Astrocyte of the spinal cord (primary cell): Measurements from ENCODE around the gene CASK.

Experiments used
- DNase-seq: peaks from one replicate; pipeline ENCODE4 v3.0.0; 2011; ENCODE audit warnings: low read depth, low spot score
- H3K4me3 ChIP-seq: 2 replicates; pipeline ENCODE4 v1.5.1; 2011; ENCODE audit warnings: low read depth, mild to moderate bottlenecking, low read length, moderate library complexity
- in situ Hi-C: cut with HindIII; loops from 2 replicates; pipeline ENCODE4 v1.10.0; 2017; ENCODE audit warnings: low sequenced_read_pairs
- TF ChIP-seq, protein P1 (sequence below): IDR thresholded peaks from 2 replicates; pipeline ENCODE4 v1.5.1; 2012; ENCODE audit warnings: low read depth, mild to moderate bottlenecking, low read length, inconsistent platforms

CASK gene

DNA sequence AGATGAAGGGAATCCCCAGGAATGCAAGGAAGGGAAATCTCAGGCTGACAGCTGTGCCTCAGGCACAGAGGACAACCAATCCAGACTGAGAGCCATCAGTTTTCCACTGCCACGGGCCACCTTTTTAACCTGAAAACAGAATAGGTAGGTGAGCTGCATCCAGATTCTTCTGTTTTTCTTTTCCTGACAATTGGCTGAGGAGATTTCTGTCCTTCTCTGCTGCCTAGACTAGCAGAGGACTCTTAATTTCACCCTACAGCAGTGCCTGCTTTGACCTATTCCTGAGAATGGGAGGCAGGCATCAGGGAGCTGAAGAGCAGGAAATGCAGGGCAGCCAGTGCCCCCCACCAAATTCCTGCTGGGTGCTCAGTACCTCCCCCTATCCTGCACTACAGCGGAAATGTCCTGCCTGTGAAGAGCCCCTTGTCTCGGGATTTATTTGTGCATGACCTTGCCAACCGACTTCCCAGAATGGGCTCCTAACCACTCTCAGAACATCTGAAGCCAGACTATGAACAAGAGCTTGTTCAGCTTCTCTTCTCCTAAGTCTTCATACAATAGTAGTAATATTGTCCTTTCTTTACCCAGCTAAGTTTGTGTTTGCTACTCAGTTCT lies 65.1 kb downstream of the CASK start:
- H3K4me3 ChIP-seq, result no peak overlapping the region
- TF ChIP-seq, protein P1, sequence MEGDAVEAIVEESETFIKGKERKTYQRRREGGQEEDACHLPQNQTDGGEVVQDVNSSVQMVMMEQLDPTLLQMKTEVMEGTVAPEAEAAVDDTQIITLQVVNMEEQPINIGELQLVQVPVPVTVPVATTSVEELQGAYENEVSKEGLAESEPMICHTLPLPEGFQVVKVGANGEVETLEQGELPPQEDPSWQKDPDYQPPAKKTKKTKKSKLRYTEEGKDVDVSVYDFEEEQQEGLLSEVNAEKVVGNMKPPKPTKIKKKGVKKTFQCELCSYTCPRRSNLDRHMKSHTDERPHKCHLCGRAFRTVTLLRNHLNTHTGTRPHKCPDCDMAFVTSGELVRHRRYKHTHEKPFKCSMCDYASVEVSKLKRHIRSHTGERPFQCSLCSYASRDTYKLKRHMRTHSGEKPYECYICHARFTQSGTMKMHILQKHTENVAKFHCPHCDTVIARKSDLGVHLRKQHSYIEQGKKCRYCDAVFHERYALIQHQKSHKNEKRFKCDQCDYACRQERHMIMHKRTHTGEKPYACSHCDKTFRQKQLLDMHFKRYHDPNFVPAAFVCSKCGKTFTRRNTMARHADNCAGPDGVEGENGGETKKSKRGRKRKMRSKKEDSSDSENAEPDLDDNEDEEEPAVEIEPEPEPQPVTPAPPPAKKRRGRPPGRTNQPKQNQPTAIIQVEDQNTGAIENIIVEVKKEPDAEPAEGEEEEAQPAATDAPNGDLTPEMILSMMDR, result no peak
- no peak for DNase-seq
- in situ Hi-C loops, result no loop called here

DNA sequence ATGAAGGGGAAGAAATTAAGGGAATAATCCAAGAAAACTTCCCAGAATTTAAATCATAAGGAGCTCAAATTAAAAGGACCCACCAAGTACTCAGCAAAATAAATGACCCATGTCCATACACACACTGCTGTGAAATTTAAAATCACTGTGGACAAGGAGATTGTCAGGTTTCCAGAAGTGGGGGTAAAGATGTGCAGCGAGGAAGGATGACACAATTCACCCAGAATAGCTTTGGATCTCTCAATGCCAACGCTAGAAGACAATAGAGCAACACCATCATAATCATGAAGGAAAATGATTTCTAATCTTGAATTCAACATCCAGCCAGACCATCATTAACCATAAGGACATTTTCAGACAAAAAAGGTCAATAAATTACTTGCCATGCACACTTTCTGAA lies 65.7 kb downstream of the CASK start:
- in situ Hi-C loops, result no loop called here
- no peak for DNase-seq
- TF ChIP-seq, protein P1, result no peak

DNA sequence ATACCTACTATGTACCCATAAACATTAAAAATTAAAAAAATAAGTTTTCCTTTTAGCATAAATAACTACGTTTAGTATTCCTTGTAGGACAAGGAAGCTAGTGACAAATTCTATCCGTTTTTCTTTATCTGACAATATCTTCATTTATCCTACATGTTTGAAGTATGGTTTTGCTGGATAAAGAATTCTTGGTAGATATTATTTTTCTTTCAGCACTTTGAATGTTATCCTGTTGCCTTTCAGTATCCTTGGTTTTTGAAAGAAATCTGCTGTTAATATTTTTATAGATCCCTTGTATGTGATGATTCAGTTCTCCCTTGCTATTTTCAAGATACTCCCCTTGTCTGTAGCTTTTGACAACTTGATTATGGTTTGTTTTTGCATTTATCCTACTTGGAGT lies 76.6 kb downstream of the CASK start:
- TF ChIP-seq, protein P1, result no peak
- no peak overlapping the region for H3K4me3 ChIP-seq
- DNase-seq, result no peak
- in situ Hi-C loops, result no loop called here

More for the DNA sequence above, 65.7 kb downstream of the CASK start:
- no peak overlapping the region for H3K4me3 ChIP-seq

DNA sequence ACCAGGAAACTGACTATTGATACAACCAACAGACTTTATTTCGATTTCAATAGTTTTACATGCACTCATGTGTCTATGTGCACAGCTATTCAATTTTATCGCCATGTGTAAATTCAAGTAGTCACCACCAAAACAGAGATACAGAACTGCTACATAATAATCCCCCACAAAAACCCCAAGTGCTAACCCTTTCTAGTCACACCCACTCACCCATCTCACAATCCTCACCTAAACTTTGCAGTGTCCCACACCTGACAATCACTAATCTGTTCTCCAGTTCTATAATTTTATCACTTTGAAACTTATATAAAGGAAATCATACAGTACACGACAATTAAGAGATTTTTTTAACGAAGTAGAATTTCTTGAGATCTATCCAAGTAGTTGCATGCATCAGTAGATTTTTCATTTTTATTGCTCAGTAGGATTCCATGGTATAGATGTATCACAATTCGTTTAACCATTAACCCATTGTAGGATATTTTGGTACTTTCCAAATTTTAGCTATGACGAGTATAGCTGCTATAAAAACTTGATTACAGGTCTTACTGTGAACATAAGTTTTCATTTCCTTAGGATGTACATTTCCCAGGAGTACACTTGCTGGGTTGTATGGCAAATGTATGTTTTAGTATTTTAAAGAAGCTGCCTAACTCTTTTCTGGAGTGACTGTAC lies 85.9 kb downstream of the CASK start:
- no peak overlapping the region for H3K4me3 ChIP-seq
- TF ChIP-seq, protein P1, result no peak
- in situ Hi-C loops, result no loop called here
- no peak for DNase-seq

DNA sequence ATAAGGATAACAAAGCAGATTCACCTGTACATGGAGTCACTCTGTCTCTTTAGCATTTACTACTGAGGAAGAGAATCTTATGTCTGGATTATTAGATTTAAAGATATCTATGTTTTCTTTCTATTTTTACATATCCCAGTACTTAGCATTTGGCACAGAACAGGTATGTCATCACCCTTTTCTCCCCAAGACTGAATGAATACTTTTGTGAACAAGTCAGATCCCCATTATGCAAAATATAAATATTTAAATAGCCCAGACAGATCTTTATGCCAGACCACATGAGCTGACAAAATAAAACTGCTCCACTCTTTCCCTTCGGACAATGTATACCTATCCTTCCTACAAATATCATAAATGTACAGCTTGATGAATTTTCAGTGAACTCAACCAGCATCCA lies 94.5 kb downstream of the CASK start:
- TF ChIP-seq, protein P1, result no peak
- in situ Hi-C loops, result no loop called here
- H3K4me3 ChIP-seq, result no peak overlapping the region
- no peak for DNase-seq

DNA sequence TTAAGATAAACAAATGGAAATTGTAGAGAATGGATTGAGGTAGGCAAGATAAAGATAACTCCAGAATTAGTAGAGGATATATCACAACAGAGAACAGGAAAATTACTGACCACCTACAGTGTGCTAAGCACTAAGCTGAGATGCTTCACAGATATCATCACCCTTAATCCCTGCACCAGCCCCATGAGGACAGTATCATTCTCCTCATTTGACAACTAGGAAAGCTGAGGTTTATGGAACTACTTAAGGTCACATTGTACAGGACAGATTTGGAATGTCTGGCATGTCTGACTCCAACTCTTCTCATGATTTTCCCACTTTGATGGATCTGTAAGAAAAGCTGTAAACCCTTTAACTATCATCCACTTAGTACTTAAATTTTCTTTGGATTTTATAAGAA lies 95.5 kb downstream of the CASK start:
- H3K4me3 ChIP-seq, result no peak overlapping the region
- DNase-seq, result peak; percentile 8
- TF ChIP-seq, protein P1, result no peak
- in situ Hi-C loops, result no loop called here
